ENCODE data around the gene CTNNA2. TPM values are rescaled to one million over a fixed set of nuclear protein-coding genes. Genes with fewer than 3 reads are reported as not detected.

The CTNNA2 gene
- total and polyA plus RNA-seq, 9 of the 15 experiments (the other 6 are each of a cell fraction or from before 2014, with no cell fraction given) = 0.03 to 0.40 (median 0.15) TPM

DNA sequence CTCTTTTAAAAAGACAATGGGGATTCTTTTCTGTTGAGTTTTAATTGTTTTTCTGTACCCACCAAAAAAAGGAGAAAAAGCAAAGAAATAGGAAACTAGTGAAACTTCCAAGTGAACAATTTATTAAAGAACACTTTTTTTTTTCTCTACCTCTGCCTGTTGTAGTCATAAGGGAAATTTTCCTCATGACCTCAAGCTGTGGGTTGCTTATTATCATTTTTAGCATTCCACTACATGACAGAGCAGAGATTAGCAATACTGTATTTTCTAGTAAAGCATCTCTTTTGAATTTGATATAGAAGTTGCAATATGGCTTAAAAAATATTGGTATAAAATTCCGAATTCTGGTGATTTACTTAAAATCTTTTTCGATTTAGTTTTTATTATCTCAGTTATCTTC is 879.6 kb downstream of the CTNNA2 start:
- intact Hi-C loops (cut with micrococcal nuclease) = no loop called here
- CTCF ChIA-PET (ENCODE audit: low intra/inter-chr PET ratio) = no interaction called here
- no peak for ATAC-seq

GRCh38 chr2:80393991-80394390 is 881.1 kb downstream of the CTNNA2 start:
- CTCF ChIA-PET (ENCODE audit: low intra/inter-chr PET ratio) = no interaction called here
- no peaks in the 10 kb centered on the region for H4K20me1 ChIP-seq (replicated peaks; ENCODE audit: control insufficient read depth, insufficient read depth, low read length)
- intact Hi-C loops (cut with micrococcal nuclease) = no loop called here
- H3K36me3 ChIP-seq (ENCODE audit: control insufficient read depth, insufficient read depth, low read length) = no peaks in the 10 kb centered on the region
- H3K9me3 ChIP-seq (replicated peaks; ENCODE audit: control insufficient read depth, insufficient read depth, low read depth, low read length) = no peaks in the 10 kb centered on the region
- no peaks in the 10 kb centered on the region for H3K4me1 ChIP-seq (replicated peaks in 1 of 2; ENCODE audit: control insufficient read depth in 2 of 2, insufficient read depth in 2 of 2, low read length in 2 of 2)
- H3K4me2 ChIP-seq (ENCODE audit: insufficient read depth, low read length) = no peak overlapping the region
- no peak overlapping the region for H2AFZ ChIP-seq (ENCODE audit: low read depth, low read length)
- ATAC-seq (no peak), FAIRE-seq (no peak), DNase-seq (ENCODE audit: extremely low read depth in 1 of 4, low spot score in 3 of 4) (no peak)
- H3K27me3 ChIP-seq (ENCODE audit: control insufficient read depth in 2 of 2, insufficient read depth in 2 of 2, low read length in 2 of 2) = no peaks in the 10 kb centered on the region
- BruUV-seq (replicated peaks) = no TSS peak
- no peak overlapping the region for H3K9ac ChIP-seq (ENCODE audit: insufficient read depth in 1 of 2, low read depth in 2 of 2, low read length in 2 of 2)
- no peak overlapping the region for H3K27ac ChIP-seq (ENCODE audit: extremely low read depth, low read depth, low read length)
- H3K4me3 ChIP-seq = no peak overlapping the region
- H3K79me2 ChIP-seq (ENCODE audit: control insufficient read depth, insufficient read depth, low read length) = no peaks in the 10 kb centered on the region
- WGBS (ENCODE audit: insufficient coverage, low coverage, missing lambda C conversion rate) = 13% methylated on average over 1 of the region's 1 CpG
- no peaks in the 10 kb centered on the region for H3K9me1 ChIP-seq (ENCODE audit: control insufficient read depth, insufficient read depth, low read length)
- POLR2A ChIA-PET = interaction anchor here (1.0 kb wide), 1 partner anchor 9 kb away, joined by 3 read pairs; no protein-coding TSS in a partner anchor
- in situ Hi-C loops (cut with MboI) = no loop called here
- no peak for TF ChIP-seq U2AF2 (optimal IDR thresholded peaks at IDR 0.05; ENCODE audit: low read depth, low read length)
- no peak for TF ChIP-seq ZNF217 (CRISPR knock-in tag; IDR thresholded peaks at IDR 0.05)
- TF ChIP-seq CBX8 (IDR thresholded peaks at IDR 0.05; ENCODE audit: borderline replicate concordance, extremely low read depth, low read depth, low read length, poor library complexity, severe bottlenecking) = no peak
- TF ChIP-seq HNRNPH1 (optimal IDR thresholded peaks at IDR 0.05; ENCODE audit: low read depth, low read length) = no peak
- no peak for TF ChIP-seq CUX1 (CRISPR knock-in tag; IDR thresholded peaks at IDR 0.05)

More for the DNA sequence above, 879.6 kb downstream of the CTNNA2 start:
- POLR2A ChIA-PET = no interaction called here
- DNase-seq (ENCODE audit: extremely low read depth in 1 of 4, low spot score in 3 of 4) = no peak
- peak; percentile 42 for FAIRE-seq
- Histone ChIP-seq H3K27ac (ENCODE audit: extremely low read depth, low read depth, low read length) (no peak overlapping the region), H2AFZ (ENCODE audit: low read depth, low read length) (no peak overlapping the region), H3K79me2 (ENCODE audit: control insufficient read depth, insufficient read depth, low read length) (no peaks in the 10 kb centered on the region), H3K4me1 (replicated peaks in 1 of 2; ENCODE audit: control insufficient read depth in 2 of 2, insufficient read depth in 2 of 2, low read length in 2 of 2) (no peaks in the 10 kb centered on the region), H4K20me1 (replicated peaks; ENCODE audit: control insufficient read depth, insufficient read depth, low read length) (no peaks in the 10 kb centered on the region), H3K4me3 (no peak overlapping the region), H3K27me3 (ENCODE audit: control insufficient read depth in 2 of 2, insufficient read depth in 2 of 2, low read length in 2 of 2) (no peaks in the 10 kb centered on the region), H3K9me3 (replicated peaks; ENCODE audit: control insufficient read depth, insufficient read depth, low read depth, low read length) (no peaks in the 10 kb centered on the region), H3K4me2 (ENCODE audit: insufficient read depth, low read length) (no peak overlapping the region), H3K9ac (ENCODE audit: insufficient read depth in 1 of 2, low read depth in 2 of 2, low read length in 2 of 2) (no peak overlapping the region), H3K36me3 (ENCODE audit: control insufficient read depth, insufficient read depth, low read length) (no peaks in the 10 kb centered on the region), H3K9me1 (ENCODE audit: control insufficient read depth, insufficient read depth, low read length) (no peaks in the 10 kb centered on the region)
- 5% methylated on average over 2 of the region's 2 CpGs for WGBS (ENCODE audit: insufficient coverage, low coverage, missing lambda C conversion rate)
- in situ Hi-C loops (cut with MboI) = no loop called here
- TF ChIP-seq, protein P1, sequence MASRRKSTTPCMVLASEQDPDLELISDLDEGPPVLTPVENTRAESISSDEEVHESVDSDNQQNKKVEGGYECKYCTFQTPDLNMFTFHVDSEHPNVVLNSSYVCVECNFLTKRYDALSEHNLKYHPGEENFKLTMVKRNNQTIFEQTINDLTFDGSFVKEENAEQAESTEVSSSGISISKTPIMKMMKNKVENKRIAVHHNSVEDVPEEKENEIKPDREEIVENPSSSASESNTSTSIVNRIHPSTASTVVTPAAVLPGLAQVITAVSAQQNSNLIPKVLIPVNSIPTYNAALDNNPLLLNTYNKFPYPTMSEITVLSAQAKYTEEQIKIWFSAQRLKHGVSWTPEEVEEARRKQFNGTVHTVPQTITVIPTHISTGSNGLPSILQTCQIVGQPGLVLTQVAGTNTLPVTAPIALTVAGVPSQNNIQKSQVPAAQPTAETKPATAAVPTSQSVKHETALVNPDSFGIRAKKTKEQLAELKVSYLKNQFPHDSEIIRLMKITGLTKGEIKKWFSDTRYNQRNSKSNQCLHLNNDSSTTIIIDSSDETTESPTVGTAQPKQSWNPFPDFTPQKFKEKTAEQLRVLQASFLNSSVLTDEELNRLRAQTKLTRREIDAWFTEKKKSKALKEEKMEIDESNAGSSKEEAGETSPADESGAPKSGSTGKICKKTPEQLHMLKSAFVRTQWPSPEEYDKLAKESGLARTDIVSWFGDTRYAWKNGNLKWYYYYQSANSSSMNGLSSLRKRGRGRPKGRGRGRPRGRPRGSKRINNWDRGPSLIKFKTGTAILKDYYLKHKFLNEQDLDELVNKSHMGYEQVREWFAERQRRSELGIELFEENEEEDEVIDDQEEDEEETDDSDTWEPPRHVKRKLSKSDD (conservative IDR thresholded peaks at IDR 0.05; ENCODE audit: low read length) = no peak
- no TSS peak for BruUV-seq (replicated peaks)

All from K562 (cell line).